ENCODE measurements around the gene HERC5. TPM values are rescaled to one million over a fixed set of nuclear protein-coding genes. Genes with fewer than 3 reads are reported as not detected.

Gene HERC5
- total RNA-seq, 1 donor from 2014 or later, result 1.6 TPM

GRCh38 chr4:88511236-88511635 is 54.3 kb downstream of the HERC5 start:
- ATAC-seq, result no peak
- intact Hi-C loops (cut with DNase I), result loop anchor here (10.0 kb wide), 1 partner anchor 476 kb away; no protein-coding TSS in a partner anchor
- DNase-seq (ENCODE audit: missing footprints), result no peak

- DNase-seq (ENCODE audit: missing footprints), result no peak
- intact Hi-C loops (cut with DNase I), result loop anchor here (1.0 to 10.0 kb wide), 2 partner anchors 296 to 480 kb away; no protein-coding TSS in a partner anchor
- ATAC-seq, result no peak
These were observed 57.9 kb downstream of the HERC5 start for GRCh38 chr4:88514557-88515511.

GRCh38 chr4:88516746-88517145 is 59.8 kb downstream of the HERC5 start:
- no peak for DNase-seq (ENCODE audit: missing footprints)
- intact Hi-C loops (cut with DNase I), result loop anchor here (10.0 kb wide), 1 partner anchor 482 kb away; no protein-coding TSS in a partner anchor
- no peak for ATAC-seq

- no peak for DNase-seq (ENCODE audit: missing footprints)
- intact Hi-C loops (cut with DNase I), result loop anchor here (10.0 kb wide), 1 partner anchor 483 kb away; no protein-coding TSS in a partner anchor
These were observed 60.9 kb downstream of the HERC5 start for GRCh38 chr4:88517825-88518224.

GRCh38 chr4:88518911-88519310 is 62.0 kb downstream of the HERC5 start:
- ATAC-seq, result no peak
- intact Hi-C loops (cut with DNase I), result loop anchor here (10.0 kb wide), 1 partner anchor 484 kb away; no protein-coding TSS in a partner anchor
- DNase-seq (ENCODE audit: missing footprints), result no peak

More at GRCh38 chr4:88517825-88518224, 60.9 kb downstream of the HERC5 start:
- no peak for ATAC-seq

GRCh38 chr4:88522702-88523324 is 65.9 kb downstream of the HERC5 start:
- intact Hi-C loops (cut with DNase I), result loop anchor here (2.0 to 5.0 kb wide), 3 partner anchors 66 to 241 kb away; partner anchors contain the start of genes HERC3, HERC5 and PPM1K

GRCh38 chr4:88523325-88524129 is 66.6 kb downstream of the HERC5 start, which contains the start of gene PYURF:
Gene PYURF (minus strand): TSS chr4:88523776. CDS start chr4:88523700, 76 bp downstream.
- intact Hi-C loops (cut with DNase I), result loop anchor here (2.0 to 5.0 kb wide), 3 partner anchors 67 to 241 kb away; partner anchors contain the start of genes HERC3, HERC5 and PPM1K

More at GRCh38 chr4:88522702-88523324, 65.9 kb downstream of the HERC5 start:
- ATAC-seq, result peak; percentile 30
- peak; percentile 73 for DNase-seq (ENCODE audit: missing footprints)

GRCh38 chr4:88524171-88524570 is 67.3 kb downstream of the HERC5 start:
- no peak for ATAC-seq
- intact Hi-C loops (cut with DNase I), result loop anchor here (5.0 kb wide), 2 partner anchors 68 to 242 kb away; partner anchors contain the start of genes HERC3 and PPM1K
- no peak for DNase-seq (ENCODE audit: missing footprints)

More at GRCh38 chr4:88523325-88524129, 66.6 kb downstream of the HERC5 start, which contains the start of gene PYURF:
- ATAC-seq, result peak; percentile 98
- DNase-seq (ENCODE audit: missing footprints), result peak; percentile 99

GRCh38 chr4:88526221-88526815 is 69.4 kb downstream of the HERC5 start:
- ATAC-seq (no peak), DNase-seq (ENCODE audit: missing footprints) (no peak)
- intact Hi-C loops (cut with DNase I), result no loop called here

- intact Hi-C loops (cut with DNase I), result no loop called here
- DNase-seq (ENCODE audit: missing footprints) (peak; percentile 46), ATAC-seq (no peak)
These were observed 70.9 kb downstream of the HERC5 start for GRCh38 chr4:88527787-88528186.

GRCh38 chr4:88528861-88529260 is 71.9 kb downstream of the HERC5 start:
- intact Hi-C loops (cut with DNase I), result no loop called here
- no peak for ATAC-seq
- no peak for DNase-seq (ENCODE audit: missing footprints)

GRCh38 chr4:88531549-88531948 is 74.6 kb downstream of the HERC5 start:
- ATAC-seq (no peak), DNase-seq (ENCODE audit: missing footprints) (no peak)
- intact Hi-C loops (cut with DNase I), result loop anchor here (10.0 kb wide), 1 partner anchor 493 kb away; no protein-coding TSS in a partner anchor

GRCh38 chr4:88533088-88533790 is 76.3 kb downstream of the HERC5 start:
- intact Hi-C loops (cut with DNase I), result loop anchor here (10.0 kb wide), 1 partner anchor 492 kb away; no protein-coding TSS in a partner anchor
- no peak for DNase-seq (ENCODE audit: missing footprints)
- ATAC-seq, result no peak

GRCh38 chr4:88533937-88534750 is 77.2 kb downstream of the HERC5 start:
- DNase-seq (ENCODE audit: missing footprints) (no peak), ATAC-seq (no peak)
- intact Hi-C loops (cut with DNase I), result loop anchor here (10.0 kb wide), 1 partner anchor 491 kb away; no protein-coding TSS in a partner anchor

- ATAC-seq (no peak), DNase-seq (ENCODE audit: missing footprints) (no peak)
- intact Hi-C loops (cut with DNase I), result loop anchor here (10.0 kb wide), 1 partner anchor 490 kb away; no protein-coding TSS in a partner anchor
These were observed 78.3 kb downstream of the HERC5 start for GRCh38 chr4:88535090-88535755.

- ATAC-seq, result no peak
- intact Hi-C loops (cut with DNase I), result loop anchor here (10.0 kb wide), 1 partner anchor 487 kb away; no protein-coding TSS in a partner anchor
- DNase-seq (ENCODE audit: missing footprints), result no peak
These were observed 80.8 kb downstream of the HERC5 start for GRCh38 chr4:88537709-88538108.

Measured in Right ventricle myocardium inferior (tissue), 1 donor.